ENCODE measurements around the gene B9D1. TPM values are rescaled to one million over a fixed set of nuclear protein-coding genes. Genes with fewer than 3 reads are reported as not detected.
A peak's percentile ranks its signal among the peaks of the same experiment; 100 is the strongest.

B9D1 gene
- polyA plus RNA-seq, 1 of the 3 experiments (the other 2 are of a cell fraction) = 81.6 TPM

DNA sequence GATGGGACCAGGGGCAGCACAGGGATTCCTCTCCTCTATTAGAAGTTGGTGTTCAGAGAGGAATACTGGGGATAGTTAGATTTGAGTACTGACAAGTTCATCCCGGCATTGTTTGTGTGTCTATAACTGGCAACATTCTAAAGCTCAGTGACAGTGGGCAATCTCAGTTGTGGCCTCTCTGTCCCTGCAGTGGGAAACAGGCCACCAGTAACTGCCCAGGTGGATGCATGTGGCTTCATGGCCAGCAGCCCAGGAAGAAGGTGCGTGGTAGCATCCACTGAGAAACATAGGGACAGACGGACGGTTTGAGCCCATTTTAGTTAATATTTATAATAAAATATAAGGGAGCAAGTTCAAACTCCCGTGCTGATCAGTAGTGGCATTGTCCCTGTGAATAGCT, 51.5 kb downstream of the B9D1 start:
- H3K9me2 ChIP-seq = no peaks in the 10 kb centered on the region
- H3K9me3 ChIP-seq = no peaks in the 10 kb centered on the region
- no peak for DNase-seq
- peak overlapping the region in 1 of 2 experiments; percentile 77; a peak in 2 of 4 replicates for H3K27ac ChIP-seq (ENCODE audit: low read depth in 2 of 2, low read length in 1 of 2)
- no peak for TF ChIP-seq FOXJ3 (CRISPR knock-in tag; IDR thresholded peaks at IDR 0.05)
- no peak for TF ChIP-seq TAF1 (IDR thresholded peaks at IDR 0.05; ENCODE audit: borderline replicate concordance, low read depth, low read length)
- TF ChIP-seq, protein P1, sequence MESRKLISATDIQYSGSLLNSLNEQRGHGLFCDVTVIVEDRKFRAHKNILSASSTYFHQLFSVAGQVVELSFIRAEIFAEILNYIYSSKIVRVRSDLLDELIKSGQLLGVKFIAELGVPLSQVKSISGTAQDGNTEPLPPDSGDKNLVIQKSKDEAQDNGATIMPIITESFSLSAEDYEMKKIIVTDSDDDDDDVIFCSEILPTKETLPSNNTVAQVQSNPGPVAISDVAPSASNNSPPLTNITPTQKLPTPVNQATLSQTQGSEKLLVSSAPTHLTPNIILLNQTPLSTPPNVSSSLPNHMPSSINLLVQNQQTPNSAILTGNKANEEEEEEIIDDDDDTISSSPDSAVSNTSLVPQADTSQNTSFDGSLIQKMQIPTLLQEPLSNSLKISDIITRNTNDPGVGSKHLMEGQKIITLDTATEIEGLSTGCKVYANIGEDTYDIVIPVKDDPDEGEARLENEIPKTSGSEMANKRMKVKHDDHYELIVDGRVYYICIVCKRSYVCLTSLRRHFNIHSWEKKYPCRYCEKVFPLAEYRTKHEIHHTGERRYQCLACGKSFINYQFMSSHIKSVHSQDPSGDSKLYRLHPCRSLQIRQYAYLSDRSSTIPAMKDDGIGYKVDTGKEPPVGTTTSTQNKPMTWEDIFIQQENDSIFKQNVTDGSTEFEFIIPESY (IDR thresholded peaks at IDR 0.05; ENCODE audit: borderline replicate concordance, low read depth) = no peak
- no peak for TF ChIP-seq NRF1 (IDR thresholded peaks at IDR 0.05; ENCODE audit: low read depth, low read length)
- no peak for TF ChIP-seq TEAD4 (IDR thresholded peaks at IDR 0.05; ENCODE audit: borderline replicate concordance, insufficient read depth)
- TF ChIP-seq, protein P2, sequence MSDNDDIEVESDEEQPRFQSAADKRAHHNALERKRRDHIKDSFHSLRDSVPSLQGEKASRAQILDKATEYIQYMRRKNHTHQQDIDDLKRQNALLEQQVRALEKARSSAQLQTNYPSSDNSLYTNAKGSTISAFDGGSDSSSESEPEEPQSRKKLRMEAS (IDR thresholded peaks at IDR 0.05; ENCODE audit: low read depth) = no peak
- TF ChIP-seq, protein P3, sequence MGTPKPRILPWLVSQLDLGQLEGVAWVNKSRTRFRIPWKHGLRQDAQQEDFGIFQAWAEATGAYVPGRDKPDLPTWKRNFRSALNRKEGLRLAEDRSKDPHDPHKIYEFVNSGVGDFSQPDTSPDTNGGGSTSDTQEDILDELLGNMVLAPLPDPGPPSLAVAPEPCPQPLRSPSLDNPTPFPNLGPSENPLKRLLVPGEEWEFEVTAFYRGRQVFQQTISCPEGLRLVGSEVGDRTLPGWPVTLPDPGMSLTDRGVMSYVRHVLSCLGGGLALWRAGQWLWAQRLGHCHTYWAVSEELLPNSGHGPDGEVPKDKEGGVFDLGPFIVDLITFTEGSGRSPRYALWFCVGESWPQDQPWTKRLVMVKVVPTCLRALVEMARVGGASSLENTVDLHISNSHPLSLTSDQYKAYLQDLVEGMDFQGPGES (IDR thresholded peaks at IDR 0.05; ENCODE audit: low read depth, low read length) = no peak
- no peak for TF ChIP-seq NFIC (IDR thresholded peaks at IDR 0.05; ENCODE audit: borderline replicate concordance)
- TF ChIP-seq MXI1 (IDR thresholded peaks at IDR 0.05; ENCODE audit: low read depth, low read length) = no peak
- no peak overlapping the region for H3K9ac ChIP-seq
- peaks cover 8% of the 10 kb centered on the region for H3F3A ChIP-seq (replicated peaks; ENCODE audit: insufficient read depth)
- no peaks in the 10 kb centered on the region for H4K20me1 ChIP-seq (ENCODE audit: insufficient read depth)
- peak overlapping the region; percentile 34; the same call in 1 of the 2 replicates for H3K4me2 ChIP-seq
- ChIA-PET POLR2A (no interaction called here), CTCF (no interaction called here)
- 93% methylated on average over 5 of the region's 5 CpGs for WGBS (ENCODE audit: low lambda C conversion rate)
- H3K4me3 ChIP-seq (ENCODE audit: low read depth in 2 of 2, low read length in 1 of 2) = no peak overlapping the region
- peaks cover 10 to 16% of the 10 kb centered on the region in 2 experiments; a peak in 3 of 4 replicates for H3K4me1 ChIP-seq (ENCODE audit: control insufficient read depth in 1 of 2, insufficient read depth in 2 of 2, low read depth in 1 of 2, low read length in 1 of 2)
- no peaks in the 10 kb centered on the region for H3K27me3 ChIP-seq (ENCODE audit: insufficient read depth)
- H3K79me2 ChIP-seq (ENCODE audit: insufficient read depth) = no peaks in the 10 kb centered on the region
- no peak overlapping the region for H2AFZ ChIP-seq (ENCODE audit: low read depth)
- peaks cover 19 to 37% of the 10 kb centered on the region in 2 experiments for H3K36me3 ChIP-seq (replicated peaks in 1 of 2; ENCODE audit: control insufficient read depth in 1 of 2, insufficient read depth in 2 of 2, low read length in 1 of 2)

DNA sequence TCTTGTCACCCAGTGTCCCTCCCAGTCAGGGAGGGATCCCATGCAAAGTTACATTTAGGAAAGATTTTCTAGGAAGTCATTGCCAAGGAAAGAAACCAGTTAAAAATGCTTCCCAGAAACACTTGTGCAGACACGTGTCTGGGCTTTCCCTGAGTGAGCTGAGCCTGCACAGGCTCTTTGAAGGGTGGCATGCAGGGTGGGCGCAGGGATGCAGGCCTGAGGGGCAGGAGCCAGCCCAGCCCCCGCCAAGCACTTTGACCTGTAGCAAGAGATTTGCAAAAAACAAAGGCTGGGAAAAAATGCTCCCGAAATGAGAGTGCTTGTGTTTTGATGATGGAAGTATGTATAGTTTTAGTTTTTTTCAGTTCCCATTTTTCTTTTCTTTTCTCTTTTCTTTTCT, 52.4 kb downstream of the B9D1 start:
- DNase-seq = no peak
- CTCF ChIA-PET = no interaction called here
- TF ChIP-seq JUND (IDR thresholded peaks at IDR 0.05) (no peak), RCOR1 (IDR thresholded peaks at IDR 0.05; ENCODE audit: low read length) (no peak), SIN3A (IDR thresholded peaks at IDR 0.05; ENCODE audit: borderline replicate concordance, low read depth, low read length) (no peak), NFIC (IDR thresholded peaks at IDR 0.05; ENCODE audit: borderline replicate concordance) (no peak), RFX5 (IDR thresholded peaks at IDR 0.05; ENCODE audit: low read length) (no peak), POLR2AphosphoS5 (IDR thresholded peaks at IDR 0.05; ENCODE audit: low read depth, low read length) (no peak), TAF1 (IDR thresholded peaks at IDR 0.05; ENCODE audit: borderline replicate concordance, low read depth, low read length) (no peak), NRF1 (IDR thresholded peaks at IDR 0.05; ENCODE audit: low read depth, low read length) (no peak), YY1 (IDR thresholded peaks at IDR 0.05; ENCODE audit: low read depth) (no peak), GATA2 (CRISPR knock-in tag; IDR thresholded peaks at IDR 0.05) (no peak), EZH2phosphoT487 (IDR thresholded peaks at IDR 0.05; ENCODE audit: borderline replicate concordance, low read depth) (no peak), TCF12 (IDR thresholded peaks at IDR 0.05) (no peak)
- TF ChIP-seq, protein P4, sequence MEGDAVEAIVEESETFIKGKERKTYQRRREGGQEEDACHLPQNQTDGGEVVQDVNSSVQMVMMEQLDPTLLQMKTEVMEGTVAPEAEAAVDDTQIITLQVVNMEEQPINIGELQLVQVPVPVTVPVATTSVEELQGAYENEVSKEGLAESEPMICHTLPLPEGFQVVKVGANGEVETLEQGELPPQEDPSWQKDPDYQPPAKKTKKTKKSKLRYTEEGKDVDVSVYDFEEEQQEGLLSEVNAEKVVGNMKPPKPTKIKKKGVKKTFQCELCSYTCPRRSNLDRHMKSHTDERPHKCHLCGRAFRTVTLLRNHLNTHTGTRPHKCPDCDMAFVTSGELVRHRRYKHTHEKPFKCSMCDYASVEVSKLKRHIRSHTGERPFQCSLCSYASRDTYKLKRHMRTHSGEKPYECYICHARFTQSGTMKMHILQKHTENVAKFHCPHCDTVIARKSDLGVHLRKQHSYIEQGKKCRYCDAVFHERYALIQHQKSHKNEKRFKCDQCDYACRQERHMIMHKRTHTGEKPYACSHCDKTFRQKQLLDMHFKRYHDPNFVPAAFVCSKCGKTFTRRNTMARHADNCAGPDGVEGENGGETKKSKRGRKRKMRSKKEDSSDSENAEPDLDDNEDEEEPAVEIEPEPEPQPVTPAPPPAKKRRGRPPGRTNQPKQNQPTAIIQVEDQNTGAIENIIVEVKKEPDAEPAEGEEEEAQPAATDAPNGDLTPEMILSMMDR (IDR thresholded peaks at IDR 0.05) = no peak
- TF ChIP-seq, protein P5, sequence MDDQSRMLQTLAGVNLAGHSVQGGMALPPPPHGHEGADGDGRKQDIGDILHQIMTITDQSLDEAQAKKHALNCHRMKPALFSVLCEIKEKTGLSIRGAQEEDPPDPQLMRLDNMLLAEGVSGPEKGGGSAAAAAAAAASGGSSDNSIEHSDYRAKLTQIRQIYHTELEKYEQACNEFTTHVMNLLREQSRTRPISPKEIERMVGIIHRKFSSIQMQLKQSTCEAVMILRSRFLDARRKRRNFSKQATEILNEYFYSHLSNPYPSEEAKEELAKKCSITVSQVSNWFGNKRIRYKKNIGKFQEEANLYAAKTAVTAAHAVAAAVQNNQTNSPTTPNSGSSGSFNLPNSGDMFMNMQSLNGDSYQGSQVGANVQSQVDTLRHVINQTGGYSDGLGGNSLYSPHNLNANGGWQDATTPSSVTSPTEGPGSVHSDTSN (IDR thresholded peaks at IDR 0.05) = no peak
- TF ChIP-seq, protein P2 (IDR thresholded peaks at IDR 0.05; ENCODE audit: low read depth) = no peak

More for the DNA sequence above, 52.4 kb downstream of the B9D1 start:
- Histone ChIP-seq H3K4me3 (ENCODE audit: low read depth in 2 of 2, low read length in 1 of 2) (no peak overlapping the region), H3K9me3 (no peaks in the 10 kb centered on the region), H3K36me3 (replicated peaks in 1 of 2; ENCODE audit: control insufficient read depth in 1 of 2, insufficient read depth in 2 of 2, low read length in 1 of 2) (peaks cover 15 to 38% of the 10 kb centered on the region in 2 experiments), H3K9me2 (no peaks in the 10 kb centered on the region), H3K9ac (no peak overlapping the region), H3K4me1 (ENCODE audit: control insufficient read depth in 1 of 2, insufficient read depth in 2 of 2, low read depth in 1 of 2, low read length in 1 of 2) (peaks cover 12 to 16% of the 10 kb centered on the region in 2 experiments; a peak in 3 of 4 replicates), H2AFZ (ENCODE audit: low read depth) (no peak overlapping the region), H3F3A (replicated peaks; ENCODE audit: insufficient read depth) (peaks cover 8% of the 10 kb centered on the region), H3K27me3 (ENCODE audit: insufficient read depth) (no peaks in the 10 kb centered on the region), H4K20me1 (ENCODE audit: insufficient read depth) (no peaks in the 10 kb centered on the region), H3K27ac (ENCODE audit: low read depth in 2 of 2, low read length in 1 of 2) (no peak overlapping the region), H3K79me2 (ENCODE audit: insufficient read depth) (no peaks in the 10 kb centered on the region), H3K4me2 (no peak overlapping the region)
- 87% methylated on average over 4 of the region's 4 CpGs for WGBS (ENCODE audit: low lambda C conversion rate)
- POLR2A ChIA-PET = no interaction called here

All from SK-N-SH (cell line).